Lung (tissue), 12 donors: ENCODE data around the gene NKD2. TPM values are rescaled to one million over a fixed set of nuclear protein-coding genes. Genes with fewer than 3 reads are reported as not detected.
A peak's percentile ranks its signal among the peaks of the same experiment; 100 is the strongest.

ENCODE experiments used
- ATAC-seq: fragments of 200-7000 bp; cut with Tn5 transposase; one replicate; pipeline ENCODE4 v1.9.1; 2020; ENCODE audit warnings: moderate number of reproducible peaks; ENCODE audit not compliant: insufficient read depth, low FRiP score
- DNase-seq, 3 donors: peaks; one replicate each; pipeline ENCODE4 v3.0.0-alpha.2; 2013 to 2017
- H3K27ac ChIP-seq, 2 donors: one replicate each; pipeline ENCODE4 v1.5.1; 2013; ENCODE audit warnings: mild to moderate bottlenecking in 2 of 2, moderate library complexity in 2 of 2, control low read depth in 1 of 2, inconsistent platforms in 1 of 2, low read depth in 1 of 2, low read length in 1 of 2
- H3K27me3 ChIP-seq, 3 donors: one replicate each; pipeline ENCODE4 v1.5.1; 2013; ENCODE audit warnings: low read length in 2 of 3; ENCODE audit not compliant: control insufficient read depth in 3 of 3, insufficient read depth in 3 of 3
- H3K36me3 ChIP-seq, 4 donors: one replicate each; pipeline ENCODE4 v1.5.1; 2013; ENCODE audit warnings: low read length in 4 of 4, mild to moderate bottlenecking in 1 of 4, moderate library complexity in 1 of 4; ENCODE audit not compliant: control insufficient read depth in 4 of 4, insufficient read depth in 4 of 4
- H3K4me1 ChIP-seq, 5 donors: one replicate each; pipeline ENCODE4 v1.5.1; 2013; ENCODE audit warnings: low read length in 5 of 5, mild to moderate bottlenecking in 2 of 5, moderate library complexity in 1 of 5; ENCODE audit not compliant: control insufficient read depth in 5 of 5, insufficient read depth in 5 of 5
- H3K4me3 ChIP-seq: one replicate; pipeline ENCODE4 v1.5.1; 2013; ENCODE audit warnings: mild to moderate bottlenecking, control low read depth, moderate library complexity
- H3K9ac ChIP-seq, 2 donors: one replicate each; pipeline ENCODE4 v1.5.1; 2013; ENCODE audit warnings: low read length in 2 of 2, control low read depth in 1 of 2; ENCODE audit not compliant: insufficient read depth in 1 of 2
- H3K9me3 ChIP-seq, 4 donors: one replicate each; pipeline ENCODE4 v1.5.1; 2013; ENCODE audit warnings: low read length in 3 of 4, mild to moderate bottlenecking in 1 of 4, moderate library complexity in 1 of 4; ENCODE audit not compliant: control insufficient read depth in 4 of 4, insufficient read depth in 3 of 4
- WGBS, 2 donors: extraction: QIAGEN DNeasy Blood & Tissue Kit; methylation state at CpG; one replicate each; pipeline ENCODE4 v1.1.7; 2013; 5-methylcytosine and 5-hydroxymethylcytosine counted together
- polyA plus RNA-seq, 2 donors: library from polyadenylated mRNA; stranded (reverse); fragments of 200-250 nt; gene quantifications; one replicate each; pipeline ENCODE4 v1.2.1, GENCODE V29; 2013
- total RNA-seq, 2 donors: library from RNA; depleted of rRNA in 1 of 2; stranded (reverse); fragments of >200 nt in 1 of 2; gene quantifications; one replicate each; pipeline ENCODE4 v1.2.1, GENCODE V29; 2014 to 2021
- TF ChIP-seq, protein P1 (sequence below): IDR thresholded peaks from 2 replicates; pipeline ENCODE4 v1.5.1; 2012; ENCODE audit warnings: mild to moderate bottlenecking; ENCODE audit errors: control extremely low read depth, extremely low read depth
- donor health status: control.
- donor health status: control.
- donor health status: Bipolar disorder and iron deficiency.
- donor health status: healthy.
- donor health status: DM: yes; HTN: yes; CAD: no.

NKD2 gene
- total and polyA plus RNA-seq, 4 donors = 9.9 to 88.0 (median 48.4) TPM

DNA sequence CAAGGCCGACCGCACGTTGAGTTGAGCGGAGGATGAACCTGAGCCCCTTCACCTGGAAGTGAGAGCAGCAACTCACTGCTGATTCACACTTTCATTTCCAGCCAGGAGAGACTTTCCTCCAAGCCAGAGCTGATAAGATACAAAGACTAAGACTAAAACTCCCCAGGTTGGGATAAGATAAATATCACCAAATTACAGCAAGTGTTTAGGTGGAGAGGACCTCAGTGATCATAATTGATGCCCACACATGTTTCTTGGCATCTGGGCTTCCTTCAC is 6.4 kb upstream of the NKD2 start:
- no peaks in the 10 kb centered on the region for H3K9me3 ChIP-seq
- no peaks in the 10 kb centered on the region for H3K36me3 ChIP-seq
- TF ChIP-seq, protein P1, sequence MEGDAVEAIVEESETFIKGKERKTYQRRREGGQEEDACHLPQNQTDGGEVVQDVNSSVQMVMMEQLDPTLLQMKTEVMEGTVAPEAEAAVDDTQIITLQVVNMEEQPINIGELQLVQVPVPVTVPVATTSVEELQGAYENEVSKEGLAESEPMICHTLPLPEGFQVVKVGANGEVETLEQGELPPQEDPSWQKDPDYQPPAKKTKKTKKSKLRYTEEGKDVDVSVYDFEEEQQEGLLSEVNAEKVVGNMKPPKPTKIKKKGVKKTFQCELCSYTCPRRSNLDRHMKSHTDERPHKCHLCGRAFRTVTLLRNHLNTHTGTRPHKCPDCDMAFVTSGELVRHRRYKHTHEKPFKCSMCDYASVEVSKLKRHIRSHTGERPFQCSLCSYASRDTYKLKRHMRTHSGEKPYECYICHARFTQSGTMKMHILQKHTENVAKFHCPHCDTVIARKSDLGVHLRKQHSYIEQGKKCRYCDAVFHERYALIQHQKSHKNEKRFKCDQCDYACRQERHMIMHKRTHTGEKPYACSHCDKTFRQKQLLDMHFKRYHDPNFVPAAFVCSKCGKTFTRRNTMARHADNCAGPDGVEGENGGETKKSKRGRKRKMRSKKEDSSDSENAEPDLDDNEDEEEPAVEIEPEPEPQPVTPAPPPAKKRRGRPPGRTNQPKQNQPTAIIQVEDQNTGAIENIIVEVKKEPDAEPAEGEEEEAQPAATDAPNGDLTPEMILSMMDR = no peak
- ATAC-seq (no peak), DNase-seq (no peak)
- no peak overlapping the region for H3K9ac ChIP-seq
- no peak overlapping the region for H3K27ac ChIP-seq
- peaks cover 0 to 40% (median 15%) of the 10 kb centered on the region in 5 donors for H3K4me1 ChIP-seq
- H3K4me3 ChIP-seq = no peak overlapping the region
- peaks cover 0 to 9% (median 0%) of the 10 kb centered on the region in 3 donors for H3K27me3 ChIP-seq
- 82 to 94% methylated on average over 4 of the region's 4 CpGs for WGBS, 2 donors

DNA sequence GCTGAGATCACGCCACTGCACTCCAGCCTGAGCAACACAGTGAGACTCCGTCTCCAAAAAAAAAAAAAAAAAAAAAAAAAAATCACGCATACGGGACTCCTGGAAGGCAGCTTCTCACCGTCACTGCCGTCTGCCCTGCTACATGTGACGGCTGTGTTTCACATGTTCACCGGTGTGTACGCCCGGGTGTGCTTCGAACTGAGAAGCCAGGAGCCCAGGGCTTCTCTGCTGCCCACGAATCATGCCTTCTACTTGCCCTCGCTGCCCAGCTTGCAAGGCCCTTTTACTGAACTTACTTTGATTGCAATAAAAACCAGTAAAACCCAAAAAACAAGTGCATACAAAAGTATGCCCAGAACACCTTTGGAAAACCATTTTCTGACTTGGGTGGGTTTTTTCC is 5.8 kb upstream of the NKD2 start:
- DNase-seq = peak in 1 of 3 donors; percentile 11
- H3K36me3 ChIP-seq = no peaks in the 10 kb centered on the region
- 89 to 92% methylated on average over 12 to 13 of the region's 13 CpGs for WGBS, 2 donors
- peaks cover 0 to 9% (median 0%) of the 10 kb centered on the region in 3 donors for H3K27me3 ChIP-seq
- H3K27ac ChIP-seq = no peak overlapping the region
- no peak overlapping the region for H3K4me3 ChIP-seq
- TF ChIP-seq, protein P1 = no peak
- H3K9me3 ChIP-seq = no peaks in the 10 kb centered on the region
- H3K9ac ChIP-seq = no peak overlapping the region
- ATAC-seq = no peak
- peaks cover 0 to 33% (median 10%) of the 10 kb centered on the region in 5 donors for H3K4me1 ChIP-seq

DNA sequence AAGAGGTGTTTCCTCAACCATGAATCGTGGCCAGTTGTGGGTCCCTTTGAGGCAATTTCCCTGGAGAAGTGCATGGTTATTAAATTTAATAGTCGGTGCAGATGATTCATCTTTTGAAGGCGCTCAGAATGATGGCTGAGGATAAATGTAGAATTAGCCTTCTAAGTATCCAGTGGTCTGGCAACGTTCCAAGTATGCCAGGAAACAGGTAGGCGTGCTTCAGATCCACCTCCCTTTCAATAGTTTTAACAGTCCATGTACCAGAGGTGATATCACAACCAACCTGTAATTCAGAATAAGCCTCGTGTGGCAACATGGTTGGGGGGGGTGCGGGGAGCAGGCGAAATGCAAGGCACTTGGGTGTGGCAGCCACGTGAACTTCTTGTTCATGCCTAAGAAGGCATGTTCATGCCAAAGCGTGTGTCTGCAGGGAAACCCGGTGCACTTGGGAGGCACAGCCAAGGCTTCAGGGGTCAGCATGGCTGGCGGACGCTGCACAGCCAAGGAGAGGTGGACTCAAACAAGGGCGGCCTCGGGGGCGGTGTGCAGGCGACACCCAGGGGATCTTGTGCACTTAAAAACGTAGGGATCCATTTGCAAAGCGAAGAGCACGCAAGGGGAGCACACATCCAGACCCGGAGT is 5.2 kb upstream of the NKD2 start:
- WGBS, 2 donors = 53 to 70% methylated on average over 21 of the region's 21 CpGs
- TF ChIP-seq, protein P1 = no peak

More for the DNA sequence above, 5.2 kb upstream of the NKD2 start:
- Histone ChIP-seq H3K9me3 (no peaks in the 10 kb centered on the region), H3K27ac (peak overlapping the region in 1 of 2 donors; percentile 61), H3K36me3 (no peaks in the 10 kb centered on the region), H3K9ac (no peak overlapping the region), H3K27me3 (peaks cover 0 to 9% (median 0%) of the 10 kb centered on the region in 3 donors), H3K4me3 (no peak overlapping the region), H3K4me1 (peaks cover 0 to 32% (median 6%) of the 10 kb centered on the region in 5 donors)
- ATAC-seq (no peak), DNase-seq (peak in 1 of 3 donors; percentile 13)
